Cardiac septum (tissue), 1 donor: ENCODE data around the gene EEF2. TPM values are rescaled to one million over a fixed set of nuclear protein-coding genes. Genes with fewer than 3 reads are reported as not detected.
"Not testable (repeated sequence)": the region's sequence is repeated elsewhere in the genome, so short reads cannot be mapped to it uniquely, and the experiment has no call there.

ENCODE experiments used
- DNase-seq: peaks from one replicate; pipeline ENCODE4 v3.0.0-alpha.2; 2020; ENCODE audit warnings: low spot score
- intact Hi-C: fragments of 100-400 bp; cut with DNase I; formaldehyde crosslinking; loops from one replicate; pipeline ENCODE4 v1.14.0; 2022
- total RNA-seq: library from RNA; stranded (reverse); fragmentation: NEBNext Ultra II Directional; extraction: Animal tissue kit (Norgen Biotek cat#: 25700); gene quantifications from one replicate; pipeline ENCODE4 v1.2.1, GENCODE V29; 2021
- donor health status: DM: no; HTN: no; CAD: no.

Gene EEF2
- total RNA-seq, 1 donor from 2014 or later = 1,625 TPM

DNA sequence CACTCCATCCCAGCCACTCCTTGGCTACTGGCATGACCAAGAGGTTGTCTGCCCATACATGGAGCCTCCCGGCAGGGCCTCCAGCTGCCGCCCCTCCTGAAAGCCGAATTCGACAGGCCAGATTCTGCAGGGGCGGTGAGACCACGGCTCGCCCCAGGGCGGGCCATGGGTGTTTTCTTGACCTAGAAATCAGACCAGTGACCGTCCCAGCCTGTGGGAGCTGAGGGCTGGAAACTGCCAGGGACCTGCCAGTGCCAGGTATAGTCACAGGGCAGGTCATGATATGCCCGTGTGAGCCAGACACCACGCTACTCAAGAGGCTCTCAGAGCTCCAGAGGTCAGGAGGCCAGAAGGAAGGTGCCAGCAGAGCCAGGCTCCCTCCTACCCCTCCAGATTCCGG lies 31.2 kb downstream of the EEF2 start:
- no peak for DNase-seq
- intact Hi-C loops = no loop called here

DNA sequence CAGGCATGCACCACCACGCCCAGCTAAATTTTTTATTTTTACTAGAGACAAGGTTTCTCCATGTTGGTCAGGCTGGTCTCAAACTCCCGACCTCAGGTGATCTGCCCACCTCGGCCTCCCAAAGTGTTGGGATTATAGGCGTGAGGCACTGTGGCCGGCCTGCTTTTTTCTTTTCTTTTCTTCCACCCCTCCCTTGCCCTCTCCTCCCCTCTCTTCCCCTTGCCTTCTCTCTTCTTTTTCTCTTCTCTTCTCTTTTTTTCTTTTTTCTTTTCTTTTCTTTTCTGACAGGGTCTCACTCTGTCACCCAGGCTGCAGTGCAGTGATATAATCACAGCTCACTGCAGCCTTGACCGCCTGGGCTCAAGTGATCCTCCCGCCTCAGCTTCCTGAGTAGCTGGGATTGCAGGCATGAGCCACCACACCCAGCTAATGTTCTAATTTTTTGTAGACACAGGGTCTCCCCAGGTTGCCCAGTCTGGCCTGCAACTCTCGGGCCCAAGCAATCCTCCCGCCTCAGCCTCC lies 32.4 kb downstream of the EEF2 start:
- intact Hi-C loops, DNase-seq: not testable (repeated sequence)

- peak; percentile 87 for DNase-seq
- intact Hi-C loops = loop anchor here (2.0 kb wide), 2 partner anchors 18 kb away; partner anchors contain the start of gene NMRK2
Observed at GRCh38 chr19:3950871-3951861, 34.1 kb downstream of the EEF2 start.

DNA sequence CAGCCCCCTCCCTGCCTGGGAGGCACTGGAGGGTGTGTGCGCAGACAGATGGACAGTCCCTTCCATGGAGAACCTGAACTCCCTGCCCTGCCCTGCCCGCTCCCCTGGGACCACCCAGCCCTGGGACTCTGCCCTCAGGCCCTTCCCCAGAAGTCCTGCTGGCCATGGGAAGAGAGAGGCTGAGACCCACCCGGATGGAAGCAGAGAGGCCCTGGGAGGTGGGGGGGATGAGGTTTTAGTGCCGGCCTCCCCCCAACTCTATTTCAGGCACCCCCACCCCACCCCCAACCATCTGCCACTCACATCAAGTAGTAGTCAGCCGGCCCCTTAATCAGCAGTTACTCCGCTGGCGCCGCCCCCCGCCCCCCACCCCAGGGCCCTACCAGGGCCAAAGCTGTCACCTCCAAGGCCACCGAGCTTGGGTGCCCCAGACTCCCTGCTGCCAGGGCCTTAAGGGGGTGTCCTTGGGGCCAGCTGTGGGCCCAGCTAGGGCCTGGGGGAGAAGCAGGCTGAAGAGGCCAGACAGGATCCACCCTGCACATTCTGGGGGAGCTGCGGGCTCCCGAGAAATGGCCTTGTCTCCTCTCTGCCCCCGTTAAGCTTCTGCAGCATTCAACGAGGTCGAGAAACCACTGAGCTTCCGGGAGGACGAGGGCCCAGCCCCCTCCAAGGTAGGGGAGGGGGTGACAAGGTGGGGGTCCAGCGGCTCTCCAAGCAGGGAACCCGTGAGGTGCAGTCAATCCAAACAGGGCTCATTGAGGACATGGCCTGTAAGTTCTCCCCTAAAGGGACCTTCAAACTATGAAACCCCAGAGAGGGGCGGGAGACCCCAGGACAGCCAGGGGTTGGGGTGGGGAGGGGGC lies 35.0 kb downstream of the EEF2 start:
- intact Hi-C loops = loop anchor here (2.0 to 10.0 kb wide), 3 partner anchors 17 to 565 kb away; partner anchors contain the start of gene NMRK2
- no peak for DNase-seq

DNA sequence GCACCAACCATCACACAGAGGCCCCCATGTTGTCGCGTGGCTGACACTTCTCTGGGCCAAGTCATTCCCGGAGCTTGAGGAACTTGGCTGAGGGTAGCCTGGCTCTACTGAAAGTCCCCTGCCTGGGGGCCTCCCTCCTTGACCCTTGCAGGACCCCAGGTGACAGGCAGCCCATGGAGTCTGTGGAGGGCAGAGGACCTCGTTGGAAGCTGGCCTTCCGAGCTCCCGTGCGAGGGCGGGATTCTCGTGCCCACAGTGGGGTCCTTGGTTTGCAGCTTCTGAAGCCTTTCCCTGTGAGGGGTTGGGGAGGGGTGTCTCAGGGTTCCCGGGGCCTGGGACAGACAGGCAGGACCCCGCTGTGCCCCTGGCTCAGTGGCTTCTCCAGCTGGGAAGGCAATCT lies 36.0 kb downstream of the EEF2 start:
- DNase-seq = no peak
- intact Hi-C loops = loop anchor here (10.0 kb wide), 1 partner anchor 564 kb away; no protein-coding TSS in a partner anchor

DNA sequence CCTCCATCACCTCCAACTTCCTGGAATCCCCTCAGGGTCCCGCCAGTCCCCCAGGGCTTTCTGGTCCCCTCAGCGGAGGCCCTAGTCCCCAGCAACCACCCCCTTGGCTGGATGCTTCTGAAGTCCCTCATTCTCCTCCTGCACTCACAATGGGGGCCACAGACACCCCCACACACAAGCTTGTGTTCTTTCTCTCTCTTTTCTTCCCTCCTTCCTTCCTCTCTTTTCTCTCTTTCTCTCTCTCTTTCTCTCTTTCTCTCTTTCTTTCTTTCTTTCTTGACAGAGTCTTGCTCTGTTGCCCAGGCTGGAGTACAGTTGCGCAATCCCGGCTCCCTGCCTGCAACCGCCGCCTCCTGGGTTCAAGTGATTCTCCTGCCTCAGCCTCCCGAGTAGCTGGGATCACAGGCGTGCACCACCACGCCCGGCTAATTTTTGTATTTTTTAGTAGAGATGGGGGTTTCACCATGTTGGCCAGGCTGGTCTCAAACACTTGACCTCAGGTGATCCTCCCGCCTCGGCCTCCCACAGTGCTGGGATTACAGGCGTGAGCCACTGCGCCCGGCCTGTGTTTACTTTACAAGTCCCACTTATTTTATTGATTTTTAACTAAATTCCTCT lies 37.8 kb downstream of the EEF2 start:
- intact Hi-C loops = loop anchor here (10.0 kb wide), 1 partner anchor 563 kb away; no protein-coding TSS in a partner anchor
- not testable (repeated sequence) for DNase-seq

DNA sequence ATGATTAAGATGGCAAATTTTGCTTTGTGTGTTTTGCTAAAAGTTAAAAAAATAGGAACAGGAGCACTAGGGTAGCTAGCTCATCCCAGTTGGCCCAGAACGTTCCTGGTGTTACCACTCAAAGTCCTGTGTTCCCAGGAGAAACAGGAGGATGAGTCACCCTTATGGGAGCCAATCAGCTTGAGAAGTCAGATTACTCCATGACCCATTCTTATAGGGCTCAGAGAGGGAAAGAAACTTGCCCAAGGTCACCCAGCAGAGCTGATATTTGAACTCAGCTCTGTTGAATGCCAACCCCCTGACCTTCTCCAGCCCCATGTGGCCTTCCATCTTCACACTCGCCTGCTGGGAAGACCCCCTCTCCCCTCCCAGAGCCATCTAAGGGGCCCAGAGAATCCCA lies 39.4 kb downstream of the EEF2 start:
- intact Hi-C loops = loop anchor here (10.0 kb wide), 1 partner anchor 561 kb away; no protein-coding TSS in a partner anchor
- no peak for DNase-seq

- intact Hi-C loops = loop anchor here (10.0 kb wide), 1 partner anchor 559 kb away; no protein-coding TSS in a partner anchor
- no peak for DNase-seq
Observed at GRCh38 chr19:3944018-3944721, 41.1 kb downstream of the EEF2 start.

GRCh38 chr19:3942790-3943409 lies 42.4 kb downstream of the EEF2 start:
- no peak for DNase-seq
- intact Hi-C loops = loop anchor here (10.0 kb wide), 1 partner anchor 558 kb away; no protein-coding TSS in a partner anchor

- intact Hi-C loops, DNase-seq: not testable (repeated sequence)
Observed at GRCh38 chr19:3938300-3938950, 46.8 kb downstream of the EEF2 start.

DNA sequence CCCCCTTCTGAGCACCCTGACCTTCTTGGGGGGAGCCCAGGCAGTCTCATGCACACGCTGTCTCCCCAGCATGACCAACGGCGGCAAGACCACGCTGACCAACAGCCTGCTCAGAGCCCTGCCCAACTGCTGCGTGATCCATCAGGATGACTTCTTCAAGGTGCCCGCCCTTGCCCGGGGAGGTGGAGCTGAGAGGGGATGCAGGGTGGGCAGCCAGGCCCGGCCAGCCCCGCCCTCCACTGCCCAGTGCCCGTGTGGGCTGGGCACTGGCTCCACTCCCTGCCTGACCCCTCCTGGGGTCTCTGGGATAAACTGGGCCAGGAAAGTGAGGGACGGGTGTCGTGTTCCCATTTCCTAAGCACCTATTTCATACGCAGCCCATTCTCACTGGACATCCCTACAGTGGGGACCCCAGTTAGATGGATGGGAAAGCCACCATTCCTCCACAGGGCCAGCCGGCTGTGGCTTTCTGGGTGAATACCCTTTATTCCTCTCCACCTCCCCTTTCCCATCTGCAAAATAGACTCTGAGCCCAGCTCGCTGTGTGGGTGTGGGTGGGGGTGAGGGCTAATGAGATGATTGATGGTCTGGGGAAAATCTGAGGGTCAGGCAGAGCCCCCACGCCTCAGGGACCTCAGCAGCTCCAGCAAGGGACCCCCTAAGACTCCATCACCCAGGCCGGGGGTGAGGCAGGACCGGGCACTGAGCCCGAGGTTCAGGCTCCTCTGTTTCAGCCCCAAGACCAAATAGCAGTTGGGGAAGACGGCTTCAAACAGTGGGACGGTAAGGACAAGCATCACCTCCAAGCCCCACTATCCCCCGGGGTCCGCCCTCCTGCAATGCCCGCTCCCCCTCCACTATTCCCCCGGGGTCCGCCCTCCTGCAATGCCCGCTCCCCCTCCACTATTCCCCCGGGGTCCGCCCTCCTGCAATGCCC lies 48.5 kb downstream of the EEF2 start:
- intact Hi-C loops = no loop called here
- no peak for DNase-seq

GRCh38 chr19:3932931-3933810 lies 52.1 kb downstream of the EEF2 start, which contains the start of gene NMRK2:
TSS of gene NMRK2 (plus strand) at chr19:3933069. CDS start at chr19:3933672, 603 bp downstream.
- intact Hi-C loops = loop anchor here (2.0 to 5.0 kb wide), 2 partner anchors 18 to 34 kb away; no protein-coding TSS in a partner anchor
- peak; percentile 80 for DNase-seq

- intact Hi-C loops = loop anchor here (5.0 kb wide), 1 partner anchor 36 kb away; no protein-coding TSS in a partner anchor
- DNase-seq = peak; percentile 83
Observed at GRCh38 chr19:3931041-3931440, 54.2 kb downstream of the EEF2 start.
